ENCODE results near the gene CHST5. TPM values are rescaled to one million over a fixed set of nuclear protein-coding genes. Genes with fewer than 3 reads are reported as not detected.

CHST5 gene
- total and polyA plus RNA-seq, 2 of the 8 experiments (the other 6 are each of a cell fraction or from before 2014, with no cell fraction given): 0.13 to 0.23 TPM

- no peak overlapping the region for H3K27ac ChIP-seq (ENCODE audit: low read depth, low read length)
- CTCF ChIA-PET (ENCODE audit: partially characterized antibody): interaction anchor here (0.6 to 12.3 kb wide), 5 partner anchors 13 to 133 kb away, joined by 3 to 127 read pairs (median 12); partner anchors contain the start of gene TMEM170A
- H3K4me2 ChIP-seq (ENCODE audit: insufficient read depth in 1 of 2, low read depth in 2 of 2, low read length in 2 of 2): no peak overlapping the region
- no peak overlapping the region for H3K4me3 ChIP-seq (ENCODE audit: extremely low read depth in 1 of 4, insufficient read depth in 2 of 4, low read depth in 3 of 4, low read length in 4 of 4)
- H2BK5ac ChIP-seq (ENCODE audit: low read depth, low read length): no peak overlapping the region
- H3K18ac ChIP-seq (ENCODE audit: extremely low read depth, low read length): no peak overlapping the region
- H4K91ac ChIP-seq (replicated peaks; ENCODE audit: insufficient read length, low read length): no peak overlapping the region
- H4K20me1 ChIP-seq (replicated peaks in 1 of 2; ENCODE audit: control insufficient read depth in 1 of 2, insufficient read depth in 2 of 2, low read length in 2 of 2): peaks cover 0 to under 1% of the 10 kb centered on the region in 2 experiments
- H4K8ac ChIP-seq (ENCODE audit: extremely low read depth, insufficient read depth, low read length): no peak overlapping the region
- no peak overlapping the region for H2BK12ac ChIP-seq (ENCODE audit: low read depth, low read length)
- DNase-seq (ENCODE audit: low read depth in 1 of 2, low spot score in 2 of 2) (no peak), FAIRE-seq (no peak)
- H2AK5ac ChIP-seq (ENCODE audit: low read depth, low read length): no peak overlapping the region
- H2AFZ ChIP-seq (ENCODE audit: low read length): no peak overlapping the region
- no peak overlapping the region for H2BK20ac ChIP-seq (ENCODE audit: low read length)
- no peak overlapping the region for H2BK120ac ChIP-seq (replicated peaks; ENCODE audit: low read depth, low read length)
- H3K23ac ChIP-seq (ENCODE audit: insufficient read length): no peak overlapping the region
- H3K27me3 ChIP-seq (replicated peaks in 1 of 4; ENCODE audit: control insufficient read depth in 3 of 4, extremely low read depth in 1 of 4, insufficient read depth in 3 of 4, low read length in 3 of 4): no peaks in the 10 kb centered on the region
- no peaks in the 10 kb centered on the region for H3K9me3 ChIP-seq (ENCODE audit: insufficient read depth in 2 of 2, low read depth in 1 of 2, low read length in 1 of 2)
- no peak overlapping the region for H4K5ac ChIP-seq (ENCODE audit: insufficient read length, low read depth, low read length)
- WGBS, 2 experiments (ENCODE audit: extremely low coverage in 1 of 2, insufficient coverage in 1 of 2, insufficient read length in 1 of 2, insufficient replicate concordance in 2 of 2, low coverage in 1 of 2, low lambda C conversion rate in 2 of 2, missing lambda C conversion rate in 1 of 2): 85% methylated on average over 2 of the region's 2 CpGs; no CpG with 5 or more reads in 1 of the 2 experiments
- no peak overlapping the region for H2BK15ac ChIP-seq (ENCODE audit: low read length)
- H3K14ac ChIP-seq (ENCODE audit: insufficient read length): no peak overlapping the region
- peaks cover 0 to 3% of the 10 kb centered on the region in 2 experiments; a peak in 1 of 4 replicates for H3K79me2 ChIP-seq (ENCODE audit: control insufficient read depth in 1 of 2, insufficient read depth in 2 of 2, low read length in 2 of 2)
- no peak overlapping the region for H3K56ac ChIP-seq (replicated peaks; ENCODE audit: insufficient read length, low read depth, low read length)
- no peak overlapping the region for H3K4ac ChIP-seq (replicated peaks; ENCODE audit: insufficient read length, low read depth, low read length)
- H3K79me1 ChIP-seq (ENCODE audit: low read depth, low read length): peaks cover 4% of the 10 kb centered on the region; the same call in 1 of the 2 replicates
- no peaks in the 10 kb centered on the region for H3K23me2 ChIP-seq (ENCODE audit: low read depth, low read length)
- peak overlapping the region in 1 of 4 experiments; percentile 9; a peak in 1 of 7 replicates for H3K9ac ChIP-seq (replicated peaks in 1 of 4; ENCODE audit: extremely low read depth in 1 of 4, low read depth in 3 of 4, low read length in 3 of 4)
- peaks cover 0 to 9% (median 3%) of the 10 kb centered on the region in 4 experiments; a peak in 4 of 8 replicates for H3K36me3 ChIP-seq (ENCODE audit: control insufficient read depth in 2 of 4, insufficient read depth in 4 of 4, low read length in 3 of 4)
- POLR2A ChIA-PET (ENCODE audit: partially characterized antibody): interaction anchor here (0.9 to 1.8 kb wide), 4 partner anchors 8 to 53 kb away, joined by 3 to 6 read pairs (median 4); partner anchors contain the start of genes CFDP1 and CHST6
- H3K4me1 ChIP-seq (replicated peaks in 1 of 4; ENCODE audit: control insufficient read depth in 3 of 4, insufficient read depth in 4 of 4, low read length in 3 of 4): no peaks in the 10 kb centered on the region
- no peak for TF ChIP-seq TAF1 (IDR thresholded peaks at IDR 0.05; ENCODE audit: low read depth, low read length)
- TF ChIP-seq ATF3 (IDR thresholded peaks at IDR 0.05; ENCODE audit: insufficient read depth, low read depth, low read length): no peak
- TF ChIP-seq BCL11A (IDR thresholded peaks at IDR 0.05; ENCODE audit: low read depth in 2 of 2, low read length in 2 of 2): no peak
- no peak for TF ChIP-seq SAP30 (IDR thresholded peaks at IDR 0.05; ENCODE audit: insufficient read depth, insufficient replicate concordance, low read length)
- TF ChIP-seq CREB1 (IDR thresholded peaks at IDR 0.05): no peak
- no peak for TF ChIP-seq GABPA (IDR thresholded peaks at IDR 0.05; ENCODE audit: borderline replicate concordance, insufficient read depth, low read length)
- TF ChIP-seq SRF (IDR thresholded peaks at IDR 0.05; ENCODE audit: low read depth, low read length): no peak
- no peak for TF ChIP-seq SP1 (IDR thresholded peaks at IDR 0.05; ENCODE audit: low read depth, low read length)
- TF ChIP-seq MAX (IDR thresholded peaks at IDR 0.05): no peak
- TF ChIP-seq HDAC2 (IDR thresholded peaks at IDR 0.05; ENCODE audit: borderline replicate concordance in 1 of 2, low read depth in 2 of 2, low read length in 2 of 2): no peak
- no peak for TF ChIP-seq POU5F1 (IDR thresholded peaks at IDR 0.05; ENCODE audit: low read depth, low read length)
- no peak for TF ChIP-seq ZNF274 (IDR thresholded peaks at IDR 0.05; ENCODE audit: borderline replicate concordance, extremely low read depth, low read length)
Observed at GRCh38 chr16:75486676-75487313, 49.1 kb downstream of the CHST5 start.

Data from H1 (cell line).